K562 (cell line): ENCODE data around the gene NEDD4L. TPM values are rescaled to one million over a fixed set of nuclear protein-coding genes. Genes with fewer than 3 reads are reported as not detected.

Source experiments
- ATAC-seq: fragments of 200-7000 bp; cut with Tn5 transposase; 3 replicates; pipeline ENCODE4 v1.9.1; 2020; ENCODE audit warnings: moderate library complexity
- BruUV-seq: library from RNA; stranded (reverse); fragments of 400-500 nt; replicated peaks from 2 replicates; lab custom pipeline; 2021; lab: Mats Ljungman, UMichigan
- CTCF ChIA-PET: fragments of 300-600 bp; formaldehyde crosslinking; extraction: SDS; loops from one replicate; lab custom pipeline; 2021; ENCODE audit warnings: low intra/inter-chr PET ratio; lab: Yijun Ruan, JAX
- POLR2A ChIA-PET: fragments of 300-600, 350-650 bp; sonication (Branson Sonifier 250); formaldehyde crosslinking; extraction: SDS; loops from one replicate; lab custom pipeline; 2021; ENCODE audit warnings: antibody characterized with exemption, inconsistent platforms; lab: Yijun Ruan, JAX
- DNase-seq, 4 experiments: peaks; one replicate each; pipeline versions ENCODE4 v3.0.0 to v3.0.0-alpha.2; 2011 to 2018; ENCODE audit warnings: low spot score in 3 of 4, mixed read lengths in 3 of 4; ENCODE audit errors: extremely low read depth in 1 of 4
- FAIRE-seq: peaks from 2 replicates; lab custom pipeline; 2011; peaks lifted over from hg19 to GRCh38; lab: Jason Lieb, UNC
- H2AFZ ChIP-seq: 2 replicates; pipeline ENCODE4 v1.6.0; 2011; ENCODE audit warnings: low read depth, low read length, control low read depth, inconsistent platforms
- H3K27ac ChIP-seq: fragments of 200-600 bp; 3 replicates; pipeline ENCODE4 v1.8.0; 2011; ENCODE audit warnings: low read depth, mild to moderate bottlenecking, control low read depth, inconsistent platforms, low read length, moderate library complexity, mixed read lengths; ENCODE audit errors: extremely low read depth
- H3K27me3 ChIP-seq, 2 experiments: fragments of 300-600 bp in 1 of 2; 2 replicates in 1 of 2; 3 replicates in 1 of 2; pipeline versions ENCODE4 v1.6.0 to v1.8.0; 2011; ENCODE audit warnings: inconsistent platforms in 2 of 2, low read length in 2 of 2, mild to moderate bottlenecking in 1 of 2, mixed read lengths in 1 of 2, moderate library complexity in 1 of 2; ENCODE audit not compliant: control insufficient read depth in 2 of 2, insufficient read depth in 2 of 2
- H3K36me3 ChIP-seq: fragments of 300-600 bp; 3 replicates; pipeline ENCODE4 v1.8.0; 2011; ENCODE audit warnings: mild to moderate bottlenecking, low read length, inconsistent platforms; ENCODE audit not compliant: control insufficient read depth, insufficient read depth
- H3K4me1 ChIP-seq, 2 experiments: fragments of 200-600 bp in 1 of 2; replicated peaks in 1 of 2; 2 replicates in 1 of 2; 3 replicates in 1 of 2; pipeline versions ENCODE4 v1.5.1 to v1.8.0; 2011; ENCODE audit warnings: inconsistent platforms in 2 of 2, low read length in 2 of 2, mild to moderate bottlenecking in 1 of 2, mixed read lengths in 1 of 2, moderate library complexity in 1 of 2; ENCODE audit not compliant: control insufficient read depth in 2 of 2, insufficient read depth in 2 of 2
- H3K4me2 ChIP-seq: 2 replicates; pipeline ENCODE4 v1.6.1; 2011; ENCODE audit warnings: low read length, control low read depth, inconsistent platforms, mixed read lengths; ENCODE audit not compliant: insufficient read depth
- H3K4me3 ChIP-seq: fragments of 200-600 bp; sonication (generic), shearing (Covaris generic); 2 replicates; pipeline ENCODE4 v1.5.1; 2016; ENCODE audit warnings: control low read depth, inconsistent platforms
- H3K79me2 ChIP-seq: fragments of 200-600 bp; 3 replicates; pipeline ENCODE4 v1.8.0; 2011; ENCODE audit warnings: low read length, inconsistent platforms; ENCODE audit not compliant: control insufficient read depth, insufficient read depth
- H3K9ac ChIP-seq, 2 experiments: 2 replicates each; pipeline versions ENCODE4 v1.6.0 to v1.6.1; 2011; ENCODE audit warnings: low read depth in 2 of 2, low read length in 2 of 2, control low read depth in 1 of 2, inconsistent platforms in 1 of 2, mild to moderate bottlenecking in 1 of 2, mixed read lengths in 1 of 2; ENCODE audit not compliant: insufficient read depth in 1 of 2
- H3K9me1 ChIP-seq: one replicate; pipeline ENCODE4 v1.6.0; 2011; ENCODE audit warnings: inconsistent platforms, mild to moderate bottlenecking, low read length, moderate library complexity; ENCODE audit not compliant: control insufficient read depth, insufficient read depth
- H3K9me3 ChIP-seq: replicated peaks from 2 replicates; pipeline ENCODE4 v1.5.1; 2011; ENCODE audit warnings: low read depth, low read length, inconsistent platforms; ENCODE audit not compliant: control insufficient read depth, insufficient read depth
- H4K20me1 ChIP-seq: replicated peaks from 2 replicates; pipeline ENCODE4 v1.6.1; 2011; ENCODE audit warnings: low read length, inconsistent platforms, mixed read lengths; ENCODE audit not compliant: control insufficient read depth, insufficient read depth
- BRD4 ChIP-seq: fragments of 200-600 bp; sonication (generic); IDR thresholded peaks from 2 replicates; pipeline ENCODE4 v1.6.1; 2017; ENCODE audit warnings: inconsistent platforms
- CEBPG ChIP-seq, 3 experiments: fragments of 200-800 bp in 1 of 3; sonication (Bioruptor generic) in 1 of 3; sonication (generic) in 1 of 3; formaldehyde crosslinking in 1 of 3; IDR thresholded peaks in 2 of 3; conservative IDR thresholded peaks in 1 of 3; 2 replicates each; pipeline versions ENCODE4 v1.6.1 to v1.8.0; 2016 to 2022; ENCODE audit warnings: missing compliant biosample characterization in 2 of 3, missing genetic modification characterization in 2 of 3, mild to moderate bottlenecking in 1 of 3, missing genetic modification reagents in 1 of 3
- ESRRB ChIP-seq: fragments of 250-450 bp; sonication (Bioruptor Pico); IDR thresholded peaks from 2 replicates; pipeline ENCODE4 v1.5.0; 2020; ENCODE audit warnings: mild to moderate bottlenecking, moderate library complexity, borderline replicate concordance
- KDM2B ChIP-seq: fragments of 250-450 bp; sonication (Bioruptor Pico); IDR thresholded peaks from 2 replicates; pipeline ENCODE4 v1.8.0; 2021; ENCODE audit warnings: mild to moderate bottlenecking, moderate library complexity
- PHB2 ChIP-seq: fragments of 450-650 bp; IDR thresholded peaks from 2 replicates; pipeline ENCODE4 v1.6.1; 2017; ENCODE audit warnings: low read depth
- RFX7 ChIP-seq: fragments of 250-450 bp; sonication (Bioruptor Pico); IDR thresholded peaks from 2 replicates; pipeline ENCODE4 v1.5.1; 2021; ENCODE audit warnings: mild to moderate bottlenecking
- RNF2 ChIP-seq: sonication (generic); IDR thresholded peaks from 2 replicates; pipeline ENCODE4 v1.6.1; 2016
- SNRNP70 ChIP-seq: fragments of 200-400 bp; formaldehyde crosslinking; optimal IDR thresholded peaks from 2 replicates; pipeline ENCODE3; 2017; ENCODE audit warnings: low read depth, low read length
- SUPT5H ChIP-seq: fragments of 450-650 bp; IDR thresholded peaks from 2 replicates; pipeline ENCODE4 v1.6.1; 2016
- ZNF41 ChIP-seq: fragments of 250-450 bp; sonication (Bioruptor Pico); conservative IDR thresholded peaks from 2 replicates; pipeline ENCODE4 v1.4.0; 2020; ENCODE audit warnings: mild to moderate bottlenecking
- ZNF584 ChIP-seq: fragments of 200-800 bp; sonication (Bioruptor generic); IDR thresholded peaks from 2 replicates; pipeline ENCODE4 v1.6.1; 2016; ENCODE audit warnings: low read depth, mild to moderate bottlenecking, missing genetic modification characterization, missing compliant biosample characterization
- ZNF586 ChIP-seq: fragments of 450-650 bp; formaldehyde crosslinking; conservative IDR thresholded peaks from 2 replicates; pipeline ENCODE4 v1.4.0; 2020; ENCODE audit warnings: mild to moderate bottlenecking, moderate library complexity
- ZSCAN29 ChIP-seq: fragments of 450-650 bp; IDR thresholded peaks from 2 replicates; pipeline ENCODE4 v1.6.1; 2017
- WGBS: fragments of 100-300 bp; shearing (Covaris generic); methylation state at CpG from one replicate; pipeline ENCODE4 v1.1.6; 2016; ENCODE audit warnings: low coverage, mixed read lengths; ENCODE audit not compliant: insufficient coverage; ENCODE audit errors: missing lambda C conversion rate; 5-methylcytosine and 5-hydroxymethylcytosine counted together
- in situ Hi-C: fragments of 300-500 bp; cut with MboI; formaldehyde crosslinking; loops from 4 replicates; pipeline ENCODE4 v1.15.0; 2018; ENCODE audit warnings: inconsistent platforms, mixed read lengths
- intact Hi-C: fragments of 100-400 bp; cut with micrococcal nuclease; formaldehyde crosslinking; loops from 2 replicates; pipeline ENCODE4 v1.14.2; 2022
- polyA plus RNA-seq, 8 experiments: library from polyadenylated mRNA; depleted of rRNA in 4 of 8; stranded (reverse) in 5 of 8; unstranded in 3 of 8; fragments of >200 nt; fragmentation: Nextera tagmentation in 2 of 8; fragmentation: Illumina TruSeq in 1 of 8; extraction: Ambion mirVana in 2 of 8; extraction: Trizol in 1 of 8; gene quantifications; 2 replicates each; pipeline versions ENCODE4 v1.2.1 to v1.2.3, GENCODE V29; 2011 to 2014; ENCODE audit warnings: inconsistent platforms in 1 of 8, missing spikeins in 1 of 8
- total RNA-seq, 7 experiments: library from RNA; depleted of rRNA in 6 of 7; stranded (reverse); fragments of >200 nt in 6 of 7; fragmentation: Illumina TruSeq in 2 of 7; extraction: Trizol in 2 of 7; gene quantifications; 2 replicates each; pipeline versions ENCODE4 v1.2.1 to v1.2.3, GENCODE V29; 2011 to 2021; ENCODE audit warnings: low replicate concordance in 1 of 7
- TF ChIP-seq, protein P1 (sequence below): sonication (generic); formaldehyde crosslinking; IDR thresholded peaks from 2 replicates; pipeline ENCODE4 v1.8.0; 2022; ENCODE audit warnings: mild to moderate bottlenecking, missing genetic modification reagents
- TF ChIP-seq, protein P2 (sequence below): fragments of 450-650 bp; IDR thresholded peaks from 2 replicates; pipeline ENCODE4 v1.7.1; 2018; ENCODE audit warnings: mild to moderate bottlenecking, low read depth; ENCODE audit not compliant: partially characterized antibody

Gene NEDD4L
- total and polyA plus RNA-seq, 9 of the 15 experiments (the other 6 are each of a cell fraction or from before 2014, with no cell fraction given), result 8.1 to 33.4 (median 19.9) TPM

DNA sequence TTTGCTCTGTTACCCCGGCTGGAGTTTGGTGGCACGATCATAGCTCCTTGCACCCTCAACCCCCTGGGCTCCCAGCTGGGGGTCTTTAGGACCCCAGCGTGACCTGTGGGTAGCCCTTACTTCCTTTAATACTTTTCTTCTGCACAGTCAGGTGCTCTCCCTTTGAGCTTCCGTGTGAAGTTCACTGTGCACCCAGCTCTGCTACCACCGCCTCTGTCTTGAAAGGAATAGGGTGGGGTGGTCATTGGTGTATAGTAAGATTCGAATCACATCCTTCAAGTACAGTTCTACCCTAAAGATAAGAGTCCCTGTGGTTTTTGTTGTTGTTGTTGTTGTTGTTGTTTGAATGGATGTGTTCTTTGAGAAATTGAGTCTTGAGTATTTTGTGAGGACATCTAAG lies 267.4 kb downstream of the NEDD4L start:
- H3K9me3 ChIP-seq, result no peaks in the 10 kb centered on the region
- H3K4me2 ChIP-seq, result no peak overlapping the region
- no peak for DNase-seq
- TF ChIP-seq ZNF584 (CRISPR knock-in tag) (no peak), ESRRB (CRISPR knock-in tag) (no peak), RNF2 (no peak), PHB2 (no peak), SNRNP70 (no peak), ZNF41 (CRISPR knock-in tag) (no peak), ZNF586 (CRISPR knock-in tag) (no peak), CEBPG (CRISPR knock-in tag; IDR thresholded peaks at IDR 0.05) (no peak), CEBPG (tag; conservative IDR thresholded peaks at IDR 0.05 in 1 of 2, IDR thresholded peaks at IDR 0.05 in 1 of 2) (no peak), BRD4 (no peak), KDM2B (CRISPR knock-in tag) (no peak), ZSCAN29 (no peak), SUPT5H (no peak), RFX7 (no peak)
- TF ChIP-seq, protein P1, sequence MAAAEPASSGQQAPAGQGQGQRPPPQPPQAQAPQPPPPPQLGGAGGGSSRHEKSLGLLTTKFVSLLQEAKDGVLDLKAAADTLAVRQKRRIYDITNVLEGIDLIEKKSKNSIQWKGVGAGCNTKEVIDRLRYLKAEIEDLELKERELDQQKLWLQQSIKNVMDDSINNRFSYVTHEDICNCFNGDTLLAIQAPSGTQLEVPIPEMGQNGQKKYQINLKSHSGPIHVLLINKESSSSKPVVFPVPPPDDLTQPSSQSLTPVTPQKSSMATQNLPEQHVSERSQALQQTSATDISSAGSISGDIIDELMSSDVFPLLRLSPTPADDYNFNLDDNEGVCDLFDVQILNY (CRISPR knock-in tag), result no peak
- TF ChIP-seq, protein P2, sequence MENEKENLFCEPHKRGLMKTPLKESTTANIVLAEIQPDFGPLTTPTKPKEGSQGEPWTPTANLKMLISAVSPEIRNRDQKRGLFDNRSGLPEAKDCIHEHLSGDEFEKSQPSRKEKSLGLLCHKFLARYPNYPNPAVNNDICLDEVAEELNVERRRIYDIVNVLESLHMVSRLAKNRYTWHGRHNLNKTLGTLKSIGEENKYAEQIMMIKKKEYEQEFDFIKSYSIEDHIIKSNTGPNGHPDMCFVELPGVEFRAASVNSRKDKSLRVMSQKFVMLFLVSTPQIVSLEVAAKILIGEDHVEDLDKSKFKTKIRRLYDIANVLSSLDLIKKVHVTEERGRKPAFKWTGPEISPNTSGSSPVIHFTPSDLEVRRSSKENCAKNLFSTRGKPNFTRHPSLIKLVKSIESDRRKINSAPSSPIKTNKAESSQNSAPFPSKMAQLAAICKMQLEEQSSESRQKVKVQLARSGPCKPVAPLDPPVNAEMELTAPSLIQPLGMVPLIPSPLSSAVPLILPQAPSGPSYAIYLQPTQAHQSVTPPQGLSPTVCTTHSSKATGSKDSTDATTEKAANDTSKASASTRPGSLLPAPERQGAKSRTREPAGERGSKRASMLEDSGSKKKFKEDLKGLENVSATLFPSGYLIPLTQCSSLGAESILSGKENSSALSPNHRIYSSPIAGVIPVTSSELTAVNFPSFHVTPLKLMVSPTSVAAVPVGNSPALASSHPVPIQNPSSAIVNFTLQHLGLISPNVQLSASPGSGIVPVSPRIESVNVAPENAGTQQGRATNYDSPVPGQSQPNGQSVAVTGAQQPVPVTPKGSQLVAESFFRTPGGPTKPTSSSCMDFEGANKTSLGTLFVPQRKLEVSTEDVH, result no peak
- no peak overlapping the region for H2AFZ ChIP-seq
- H3K4me1 ChIP-seq, result no peaks in the 10 kb centered on the region; a peak in 2 of 5 replicates
- 43% methylated on average over 6 of the region's 6 CpGs for WGBS
- H3K27ac ChIP-seq, result no peak overlapping the region
- no peaks in the 10 kb centered on the region for H3K36me3 ChIP-seq
- no peak for ATAC-seq
- H3K9me1 ChIP-seq, result no peaks in the 10 kb centered on the region
- no peaks in the 10 kb centered on the region for H3K27me3 ChIP-seq
- H3K4me3 ChIP-seq, result no peak overlapping the region
- ChIA-PET POLR2A (no interaction called here), CTCF (no interaction called here)
- no TSS peak for BruUV-seq
- in situ Hi-C loops, result no loop called here
- H4K20me1 ChIP-seq, result peaks cover 12% of the 10 kb centered on the region
- FAIRE-seq, result no peak
- no peak overlapping the region for H3K9ac ChIP-seq
- intact Hi-C loops, result no loop called here
- H3K79me2 ChIP-seq, result no peaks in the 10 kb centered on the region; the same call in 2 of the 3 replicates
